K562 (cell line): Measurements from ENCODE around the gene RAB6B. TPM values are rescaled to one million over a fixed set of nuclear protein-coding genes. Genes with fewer than 3 reads are reported as not detected.
A peak's percentile ranks its signal among the peaks of the same experiment; 100 is the strongest.

Source experiments
- ATAC-seq: fragments of 200-7000 bp; cut with Tn5 transposase; 3 replicates; pipeline ENCODE4 v1.9.1; 2020; ENCODE audit warnings: moderate library complexity
- BruUV-seq: library from RNA; stranded (reverse); fragments of 400-500 nt; replicated peaks from 2 replicates; lab custom pipeline; 2021; lab: Mats Ljungman, UMichigan
- CTCF ChIA-PET: fragments of 300-600 bp; formaldehyde crosslinking; extraction: SDS; loops from one replicate; lab custom pipeline; 2021; ENCODE audit warnings: low intra/inter-chr PET ratio; lab: Yijun Ruan, JAX
- POLR2A ChIA-PET: fragments of 300-600, 350-650 bp; sonication (Branson Sonifier 250); formaldehyde crosslinking; extraction: SDS; loops from one replicate; lab custom pipeline; 2021; ENCODE audit warnings: antibody characterized with exemption, inconsistent platforms; lab: Yijun Ruan, JAX
- DNase-seq, 4 experiments: peaks; one replicate each; pipeline versions ENCODE4 v3.0.0 to v3.0.0-alpha.2; 2011 to 2018; ENCODE audit warnings: low spot score in 3 of 4, mixed read lengths in 3 of 4; ENCODE audit errors: extremely low read depth in 1 of 4
- FAIRE-seq: peaks from 2 replicates; lab custom pipeline; 2011; peaks lifted over from hg19 to GRCh38; lab: Jason Lieb, UNC
- H2AFZ ChIP-seq: 2 replicates; pipeline ENCODE4 v1.6.0; 2011; ENCODE audit warnings: low read depth, low read length, control low read depth, inconsistent platforms
- H3K27ac ChIP-seq: fragments of 200-600 bp; 3 replicates; pipeline ENCODE4 v1.8.0; 2011; ENCODE audit warnings: low read depth, mild to moderate bottlenecking, control low read depth, inconsistent platforms, low read length, moderate library complexity, mixed read lengths; ENCODE audit errors: extremely low read depth
- H3K27me3 ChIP-seq, 2 experiments: fragments of 300-600 bp in 1 of 2; 2 replicates in 1 of 2; 3 replicates in 1 of 2; pipeline versions ENCODE4 v1.6.0 to v1.8.0; 2011; ENCODE audit warnings: inconsistent platforms in 2 of 2, low read length in 2 of 2, mild to moderate bottlenecking in 1 of 2, mixed read lengths in 1 of 2, moderate library complexity in 1 of 2; ENCODE audit not compliant: control insufficient read depth in 2 of 2, insufficient read depth in 2 of 2
- H3K36me3 ChIP-seq: fragments of 300-600 bp; 3 replicates; pipeline ENCODE4 v1.8.0; 2011; ENCODE audit warnings: mild to moderate bottlenecking, low read length, inconsistent platforms; ENCODE audit not compliant: control insufficient read depth, insufficient read depth
- H3K4me1 ChIP-seq, 2 experiments: fragments of 200-600 bp in 1 of 2; replicated peaks in 1 of 2; 2 replicates in 1 of 2; 3 replicates in 1 of 2; pipeline versions ENCODE4 v1.5.1 to v1.8.0; 2011; ENCODE audit warnings: inconsistent platforms in 2 of 2, low read length in 2 of 2, mild to moderate bottlenecking in 1 of 2, mixed read lengths in 1 of 2, moderate library complexity in 1 of 2; ENCODE audit not compliant: control insufficient read depth in 2 of 2, insufficient read depth in 2 of 2
- H3K4me2 ChIP-seq: 2 replicates; pipeline ENCODE4 v1.6.1; 2011; ENCODE audit warnings: low read length, control low read depth, inconsistent platforms, mixed read lengths; ENCODE audit not compliant: insufficient read depth
- H3K4me3 ChIP-seq: fragments of 200-600 bp; sonication (generic), shearing (Covaris generic); 2 replicates; pipeline ENCODE4 v1.5.1; 2016; ENCODE audit warnings: control low read depth, inconsistent platforms
- H3K79me2 ChIP-seq: fragments of 200-600 bp; 3 replicates; pipeline ENCODE4 v1.8.0; 2011; ENCODE audit warnings: low read length, inconsistent platforms; ENCODE audit not compliant: control insufficient read depth, insufficient read depth
- H3K9ac ChIP-seq, 2 experiments: 2 replicates each; pipeline versions ENCODE4 v1.6.0 to v1.6.1; 2011; ENCODE audit warnings: low read depth in 2 of 2, low read length in 2 of 2, control low read depth in 1 of 2, inconsistent platforms in 1 of 2, mild to moderate bottlenecking in 1 of 2, mixed read lengths in 1 of 2; ENCODE audit not compliant: insufficient read depth in 1 of 2
- H3K9me1 ChIP-seq: one replicate; pipeline ENCODE4 v1.6.0; 2011; ENCODE audit warnings: inconsistent platforms, mild to moderate bottlenecking, low read length, moderate library complexity; ENCODE audit not compliant: control insufficient read depth, insufficient read depth
- H3K9me3 ChIP-seq: replicated peaks from 2 replicates; pipeline ENCODE4 v1.5.1; 2011; ENCODE audit warnings: low read depth, low read length, inconsistent platforms; ENCODE audit not compliant: control insufficient read depth, insufficient read depth
- H4K20me1 ChIP-seq: replicated peaks from 2 replicates; pipeline ENCODE4 v1.6.1; 2011; ENCODE audit warnings: low read length, inconsistent platforms, mixed read lengths; ENCODE audit not compliant: control insufficient read depth, insufficient read depth
- GTF2E2 ChIP-seq: fragments of 200-800 bp; sonication (Bioruptor generic); IDR thresholded peaks from 2 replicates; pipeline ENCODE4 v1.6.1; 2016; ENCODE audit warnings: missing genetic modification characterization, missing compliant biosample characterization
- KDM1A ChIP-seq, 2 experiments: fragments of 450-650 bp; IDR thresholded peaks; 2 replicates each; pipeline ENCODE4 v1.6.1; 2016; ENCODE audit warnings: mild to moderate bottlenecking in 2 of 2
- NCOA1 ChIP-seq: fragments of 450-650 bp; IDR thresholded peaks from 2 replicates; pipeline ENCODE4 v1.6.1; 2016; ENCODE audit warnings: low read depth
- NFIC ChIP-seq: fragments of 450-650 bp; IDR thresholded peaks from 2 replicates; pipeline ENCODE4 v1.6.1; 2017; ENCODE audit warnings: mild to moderate bottlenecking, inconsistent platforms
- POLR2G ChIP-seq: fragments of 200-400 bp; formaldehyde crosslinking; IDR thresholded peaks from 2 replicates; pipeline ENCODE4 v1.6.1; 2017; ENCODE audit warnings: low read depth, mild to moderate bottlenecking, antibody characterized with exemption, low read length, moderate library complexity
- RBFOX2 ChIP-seq: fragments of 200-400 bp; formaldehyde crosslinking; IDR thresholded peaks from 2 replicates; pipeline ENCODE4 v1.6.1; 2017; ENCODE audit warnings: low read depth, mild to moderate bottlenecking, low read length, moderate library complexity
- ZNF507 ChIP-seq: conservative IDR thresholded peaks from 2 replicates; pipeline ENCODE4 v1.6.1; 2017; ENCODE audit warnings: missing genetic modification characterization, missing compliant biosample characterization
- WGBS: fragments of 100-300 bp; shearing (Covaris generic); methylation state at CpG from one replicate; pipeline ENCODE4 v1.1.6; 2016; ENCODE audit warnings: low coverage, mixed read lengths; ENCODE audit not compliant: insufficient coverage; ENCODE audit errors: missing lambda C conversion rate; 5-methylcytosine and 5-hydroxymethylcytosine counted together
- in situ Hi-C: fragments of 300-500 bp; cut with MboI; formaldehyde crosslinking; loops from 4 replicates; pipeline ENCODE4 v1.15.0; 2018; ENCODE audit warnings: inconsistent platforms, mixed read lengths
- intact Hi-C: fragments of 100-400 bp; cut with micrococcal nuclease; formaldehyde crosslinking; loops from 2 replicates; pipeline ENCODE4 v1.14.2; 2022
- polyA plus RNA-seq, 8 experiments: library from polyadenylated mRNA; depleted of rRNA in 4 of 8; stranded (reverse) in 5 of 8; unstranded in 3 of 8; fragments of >200 nt; fragmentation: Nextera tagmentation in 2 of 8; fragmentation: Illumina TruSeq in 1 of 8; extraction: Ambion mirVana in 2 of 8; extraction: Trizol in 1 of 8; gene quantifications; 2 replicates each; pipeline versions ENCODE4 v1.2.1 to v1.2.3, GENCODE V29; 2011 to 2014; ENCODE audit warnings: inconsistent platforms in 1 of 8, missing spikeins in 1 of 8
- total RNA-seq, 7 experiments: library from RNA; depleted of rRNA in 6 of 7; stranded (reverse); fragments of >200 nt in 6 of 7; fragmentation: Illumina TruSeq in 2 of 7; extraction: Trizol in 2 of 7; gene quantifications; 2 replicates each; pipeline versions ENCODE4 v1.2.1 to v1.2.3, GENCODE V29; 2011 to 2021; ENCODE audit warnings: low replicate concordance in 1 of 7
- TF ChIP-seq, protein P1 (sequence below): fragments of 450-650 bp; conservative IDR thresholded peaks from 2 replicates; pipeline ENCODE4 v1.6.1; 2016; ENCODE audit warnings: missing genetic modification characterization, low read depth, mild to moderate bottlenecking, control low read depth, missing compliant biosample characterization

The RAB6B gene
- total and polyA plus RNA-seq, 9 of the 15 experiments (the other 6 are each of a cell fraction or from before 2014, with no cell fraction given) = 0.60 to 18.1 (median 1.5) TPM

DNA sequence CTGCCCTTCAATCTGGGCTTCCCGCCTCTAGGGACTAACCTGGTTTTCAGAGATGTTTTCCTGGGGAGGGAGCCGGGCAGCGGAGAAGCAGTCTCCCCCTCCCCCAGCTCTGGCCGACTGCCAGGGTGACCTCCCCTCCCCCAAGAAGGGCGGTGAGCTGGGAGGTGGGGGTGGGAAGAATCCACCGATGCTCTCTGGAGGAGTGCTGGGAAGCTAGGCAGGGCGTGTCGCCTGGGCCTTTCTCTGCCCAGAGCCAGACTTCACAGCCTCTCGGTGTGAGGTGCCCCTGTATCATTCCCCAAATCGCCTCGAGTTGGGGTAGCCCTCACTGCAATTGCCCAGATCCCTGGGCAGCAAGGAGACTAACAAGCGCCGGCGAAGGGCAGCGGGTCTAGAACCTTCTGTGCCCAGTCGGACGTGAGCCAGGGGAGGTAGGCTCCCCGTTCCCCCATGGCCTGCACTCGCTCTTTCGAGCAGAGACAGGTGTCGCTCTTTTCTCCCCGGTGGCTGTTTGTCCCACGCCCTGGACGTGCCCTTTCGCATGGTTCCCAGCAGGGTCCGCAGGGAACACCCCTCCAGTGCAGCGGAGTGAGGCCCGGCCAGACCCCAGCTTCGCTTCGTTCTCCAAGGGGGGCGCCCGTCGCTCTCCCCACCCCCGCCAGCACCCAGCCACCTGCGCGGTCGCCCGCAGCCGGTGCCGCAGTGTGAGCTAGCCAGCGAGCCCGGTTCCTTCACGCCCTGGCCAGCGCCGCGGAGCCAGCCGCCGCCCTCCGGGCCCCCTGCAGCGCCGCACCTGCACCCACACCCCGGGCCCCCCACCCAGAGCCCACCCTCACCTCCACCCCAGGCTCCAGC is 1.1 kb downstream of the RAB6B start:
- Histone ChIP-seq H3K27me3 (0 out of 5 replicates have a peak, but pooled peaks cover 0 to 6% of the 10 kb centered on the region in 2 experiments), H4K20me1 (no peaks in the 10 kb centered on the region), H3K27ac (no peak overlapping the region), H3K9me1 (no peaks in the 10 kb centered on the region), H3K4me3 (peak overlapping the region; percentile 16; the same call in 1 of the 2 replicates), H3K4me2 (peak overlapping the region; percentile 50), H3K9me3 (no peaks in the 10 kb centered on the region), H3K4me1 (peaks cover 28 to 41% of the 10 kb centered on the region in 2 experiments; a peak in 4 of 5 replicates), H3K9ac (peak overlapping the region in 1 of 2 experiments; percentile 61; a peak in 1 of 4 replicates), H2AFZ (no peak overlapping the region), H3K36me3 (no peaks in the 10 kb centered on the region), H3K79me2 (peaks cover 18% of the 10 kb centered on the region)
- in situ Hi-C loops = no loop called here
- DNase-seq (peak; percentile 33 to 60 (median 53)), ATAC-seq (peak; percentile 16), FAIRE-seq (no peak)
- BruUV-seq = no TSS peak
- TF ChIP-seq, protein P1, sequence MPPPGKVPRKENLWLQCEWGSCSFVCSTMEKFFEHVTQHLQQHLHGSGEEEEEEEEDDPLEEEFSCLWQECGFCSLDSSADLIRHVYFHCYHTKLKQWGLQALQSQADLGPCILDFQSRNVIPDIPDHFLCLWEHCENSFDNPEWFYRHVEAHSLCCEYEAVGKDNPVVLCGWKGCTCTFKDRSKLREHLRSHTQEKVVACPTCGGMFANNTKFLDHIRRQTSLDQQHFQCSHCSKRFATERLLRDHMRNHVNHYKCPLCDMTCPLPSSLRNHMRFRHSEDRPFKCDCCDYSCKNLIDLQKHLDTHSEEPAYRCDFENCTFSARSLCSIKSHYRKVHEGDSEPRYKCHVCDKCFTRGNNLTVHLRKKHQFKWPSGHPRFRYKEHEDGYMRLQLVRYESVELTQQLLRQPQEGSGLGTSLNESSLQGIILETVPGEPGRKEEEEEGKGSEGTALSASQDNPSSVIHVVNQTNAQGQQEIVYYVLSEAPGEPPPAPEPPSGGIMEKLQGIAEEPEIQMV = peak; percentile 82
- TF ChIP-seq GTF2E2 (no peak), RBFOX2 (peak; percentile 15; the same call in 1 of the 2 replicates), NFIC (peak; percentile 93), ZNF507 (tag) (no peak), NCOA1 (no peak), KDM1A (IDR thresholded peaks at IDR 0.05) (peak in 1 of 2 experiments; percentile 43; a peak in 1 of 4 replicates), POLR2G (0 out of 2 replicates have a peak, but pooled peaks have one; percentile 14)
- ChIA-PET CTCF (no interaction called here), POLR2A (interaction anchor here (0.6 to 1.9 kb wide), 4 partner anchors 29 to 502 kb away, joined by 3 to 5 read pairs (median 3); no protein-coding TSS in a partner anchor)
- WGBS = 58% methylated on average over 10 of the region's 52 CpGs
- intact Hi-C loops = no loop called here
